Fibroblast of skin of left quadriceps (primary cell): ENCODE measurements around the gene TFF2.
A peak's percentile ranks its signal among the peaks of the same experiment; 100 is the strongest.

ENCODE experiments used
- DNase-seq, 2 experiments: peaks; one replicate each; pipeline ENCODE4 v3.0.0-alpha.2; 2013; ENCODE audit warnings: low read depth in 2 of 2

Gene TFF2

GRCh38 chr21:42320791-42321190, 30.0 kb downstream of the TFF2 start:
- no peak for DNase-seq

GRCh38 chr21:42319851-42320572, 30.8 kb downstream of the TFF2 start:
- DNase-seq, result no peak

- no peak for DNase-seq
Measured at GRCh38 chr21:42319376-42319775, 31.4 kb downstream of the TFF2 start.

GRCh38 chr21:42317826-42318746, 32.7 kb downstream of the TFF2 start:
- DNase-seq, result no peak

GRCh38 chr21:42317341-42317741, 33.5 kb downstream of the TFF2 start:
- no peak for DNase-seq

GRCh38 chr21:42316891-42317290, 33.9 kb downstream of the TFF2 start:
- no peak for DNase-seq

- DNase-seq, result no peak
Measured at GRCh38 chr21:42315296-42315891, 35.4 kb downstream of the TFF2 start, which contains the start of gene TFF3. Gene TFF3, minus strand, starts transcription at chr21:42315409. Its CDS starts 35 bp downstream, at chr21:42315374.

GRCh38 chr21:42314616-42315295, 36.0 kb downstream of the TFF2 start:
- no peak for DNase-seq

GRCh38 chr21:42313501-42313969, 37.3 kb downstream of the TFF2 start:
- no peak for DNase-seq

GRCh38 chr21:42312626-42313104, 38.1 kb downstream of the TFF2 start:
- DNase-seq, result no peak

GRCh38 chr21:42311816-42312625, 38.8 kb downstream of the TFF2 start:
- DNase-seq, result no peak

- no peak for DNase-seq
Measured at GRCh38 chr21:42311160-42311559, 39.6 kb downstream of the TFF2 start.

GRCh38 chr21:42310411-42311001, 40.3 kb downstream of the TFF2 start:
- no peak for DNase-seq

- DNase-seq, result peak in 1 of 2 experiments; percentile 1
Measured at GRCh38 chr21:42309753-42310213, 41.0 kb downstream of the TFF2 start.

- no peak for DNase-seq
Measured at GRCh38 chr21:42308914-42309752, 41.7 kb downstream of the TFF2 start.

GRCh38 chr21:42308161-42308913, 42.5 kb downstream of the TFF2 start:
- no peak for DNase-seq

GRCh38 chr21:42307106-42307505, 43.7 kb downstream of the TFF2 start:
- DNase-seq, result no peak

GRCh38 chr21:42306366-42307035, 44.3 kb downstream of the TFF2 start:
- DNase-seq, result no peak
